Upper lobe of left lung (tissue), 6 donors: ENCODE data around the gene TNFAIP2. TPM values are rescaled to one million over a fixed set of nuclear protein-coding genes. Genes with fewer than 3 reads are reported as not detected.
A peak's percentile ranks its signal among the peaks of the same experiment; 100 is the strongest.

ENCODE experiments used
- ATAC-seq, 2 donors: fragments of 200-7000 bp; cut with Tn5 transposase; one replicate each; pipeline ENCODE4 v1.9.1; 2022; ENCODE audit warnings: mild to moderate bottlenecking in 2 of 2, moderate library complexity in 2 of 2; ENCODE audit not compliant: low FRiP score in 2 of 2
- DNase-seq, 2 donors: peaks; one replicate each; pipeline ENCODE4 v3.0.0-alpha.2; 2019 to 2020
- H3K27ac ChIP-seq, 4 donors: fragments of 200-600 bp; sonication (generic); one replicate each; pipeline ENCODE4 v1.5.1; 2016 to 2019
- H3K27me3 ChIP-seq, 4 donors: fragments of 200-600 bp; sonication (generic); one replicate each; pipeline ENCODE4 v1.5.1; 2017 to 2019
- H3K36me3 ChIP-seq, 4 donors: fragments of 200-600 bp; sonication (generic); one replicate each; pipeline ENCODE4 v1.5.1; 2016 to 2019
- H3K4me1 ChIP-seq, 4 donors: fragments of 200-600 bp; sonication (generic); one replicate each; pipeline ENCODE4 v1.5.1; 2018 to 2019
- H3K4me3 ChIP-seq, 4 donors: fragments of 200-600 bp; sonication (generic); one replicate each; pipeline ENCODE4 v1.5.1; 2017 to 2019; ENCODE audit warnings: mild to moderate bottlenecking in 2 of 4, moderate library complexity in 1 of 4
- H3K9me3 ChIP-seq, 4 donors: fragments of 200-600 bp; sonication (generic); one replicate each; pipeline ENCODE4 v1.5.1; 2018 to 2019
- CTCF ChIP-seq, 6 experiments: fragments of 450-650 bp in 4 of 6; fragments of 200-600 bp in 2 of 6; sonication (generic) in 2 of 6; IDR thresholded peaks; one replicate each; pipeline ENCODE4 v1.5.1; 2016 to 2019; ENCODE audit warnings: antibody characterized with exemption in 6 of 6
- EP300 ChIP-seq, 4 donors: sonication (generic); formaldehyde crosslinking; IDR thresholded peaks; one replicate each; pipeline ENCODE4 v1.5.1; 2017; ENCODE audit warnings: antibody characterized with exemption in 4 of 4, control low read depth in 2 of 4
- POLR2A ChIP-seq, 4 donors: fragments of 450-650 bp; IDR thresholded peaks; one replicate each; pipeline ENCODE4 v1.5.1; 2016 to 2017; ENCODE audit warnings: antibody characterized with exemption in 4 of 4, mild to moderate bottlenecking in 2 of 4
- POLR2AphosphoS5 ChIP-seq, 2 donors: sonication (generic); formaldehyde crosslinking; IDR thresholded peaks; one replicate each; pipeline ENCODE4 v1.5.1; 2017; ENCODE audit warnings: antibody characterized with exemption in 2 of 2
- WGBS, 2 donors: methylation state at CpG; one replicate each; pipeline ENCODE4 v1.1.5; 2017 to 2018; 5-methylcytosine and 5-hydroxymethylcytosine counted together
- total RNA-seq, 6 donors: library from RNA; depleted of rRNA in 4 of 6; stranded (reverse); fragments of >200 nt in 4 of 6; gene quantifications; one replicate each; pipeline versions ENCODE4 v1.1.0 to v1.2.1, GENCODE V29; 2016 to 2021
- donor health status: DM: no; HTN: no; CAD: no; lungs with moderate emphysema.
- donor health status: DM: no; HTN: yes; CAD: no; lungs with severe emphysema.

The TNFAIP2 gene
- total RNA-seq, 6 donors from 2014 or later: 51.2 to 542 (median 229) TPM

GRCh38 chr14:103143506-103143905 is 20.2 kb downstream of the TNFAIP2 start:
- Histone ChIP-seq H3K27me3 (peaks cover 0 to 2% (median 0%) of the 10 kb centered on the region in 4 donors), H3K9me3 (no peaks in the 10 kb centered on the region), H3K36me3 (no peaks in the 10 kb centered on the region), H3K4me3 (no peak overlapping the region), H3K27ac (no peak overlapping the region), H3K4me1 (peaks cover 4 to 9% (median 8%) of the 10 kb centered on the region in 4 donors)
- TF ChIP-seq POLR2AphosphoS5 (IDR thresholded peaks at IDR 0.05) (no peak), EP300 (IDR thresholded peaks at IDR 0.05) (no peak), POLR2A (IDR thresholded peaks at IDR 0.05) (no peak), CTCF (IDR thresholded peaks at IDR 0.05) (no peak)
- DNase-seq (no peak), ATAC-seq (no peak)
- 73 to 79% methylated on average over 6 of the region's 6 CpGs for WGBS, 2 donors

- 64 to 75% methylated on average over 4 of the region's 4 CpGs for WGBS, 2 donors
- TF ChIP-seq EP300 (IDR thresholded peaks at IDR 0.05) (no peak), CTCF (IDR thresholded peaks at IDR 0.05) (no peak), POLR2AphosphoS5 (IDR thresholded peaks at IDR 0.05) (no peak), POLR2A (IDR thresholded peaks at IDR 0.05) (no peak)
- no peak for DNase-seq
Measured at GRCh38 chr14:103144085-103144484, 20.8 kb downstream of the TNFAIP2 start.

GRCh38 chr14:103146141-103146709 is 23.0 kb downstream of the TNFAIP2 start:
- ATAC-seq: peak in 1 of 2 donors; percentile 57
- Histone ChIP-seq H3K4me1 (no peaks in the 10 kb centered on the region), H3K36me3 (no peaks in the 10 kb centered on the region), H3K27me3 (no peaks in the 10 kb centered on the region), H3K9me3 (no peaks in the 10 kb centered on the region), H3K27ac (no peak overlapping the region), H3K4me3 (no peak overlapping the region)
- WGBS, 2 donors: 91 to 94% methylated on average over 11 to 19 of the region's 19 CpGs
- DNase-seq: no peak
- no peak for TF ChIP-seq EP300 (IDR thresholded peaks at IDR 0.05)
- no peak for TF ChIP-seq CTCF (IDR thresholded peaks at IDR 0.05)
- no peak for TF ChIP-seq POLR2AphosphoS5 (IDR thresholded peaks at IDR 0.05)
- no peak for TF ChIP-seq POLR2A (IDR thresholded peaks at IDR 0.05)

More at GRCh38 chr14:103144085-103144484, 20.8 kb downstream of the TNFAIP2 start:
- Histone ChIP-seq H3K27ac (no peak overlapping the region), H3K4me1 (peaks cover 0 to 3% (median 3%) of the 10 kb centered on the region in 4 donors), H3K36me3 (no peaks in the 10 kb centered on the region), H3K4me3 (no peak overlapping the region), H3K27me3 (peaks cover 0 to 2% (median 0%) of the 10 kb centered on the region in 4 donors), H3K9me3 (no peaks in the 10 kb centered on the region)
- ATAC-seq: no peak

GRCh38 chr14:103149351-103150237 is 26.3 kb downstream of the TNFAIP2 start:
- Histone ChIP-seq H3K27me3 (no peaks in the 10 kb centered on the region), H3K36me3 (no peaks in the 10 kb centered on the region), H3K4me3 (no peak overlapping the region), H3K4me1 (no peaks in the 10 kb centered on the region), H3K27ac (no peak overlapping the region), H3K9me3 (no peaks in the 10 kb centered on the region)
- no peak for ATAC-seq
- no peak for TF ChIP-seq POLR2A (IDR thresholded peaks at IDR 0.05)
- no peak for TF ChIP-seq CTCF (IDR thresholded peaks at IDR 0.05)
- TF ChIP-seq POLR2AphosphoS5 (IDR thresholded peaks at IDR 0.05): no peak
- TF ChIP-seq EP300 (IDR thresholded peaks at IDR 0.05): no peak
- WGBS, 2 donors: 90 to 97% methylated on average over 9 to 10 of the region's 10 CpGs
- peak in 1 of 2 donors; percentile 3 for DNase-seq
